GM18508 (cell line): ENCODE data around the gene FAM120B.

Experiments
- ATAC-seq: cut with Tn5 transposase; IDR thresholded peaks from one replicate; pipeline ENCODE4 v1.9.1; 2021; ENCODE audit warnings: moderate number of reproducible peaks; ENCODE audit not compliant: insufficient read depth, unreplicated experiment

The FAM120B gene

GRCh38 chr6:170285482-170285881 lies 21.1 kb upstream of the FAM120B start:
- ATAC-seq = no peak

GRCh38 chr6:170286246-170286933 lies 20.2 kb upstream of the FAM120B start:
- no peak for ATAC-seq

GRCh38 chr6:170286934-170287265 lies 19.7 kb upstream of the FAM120B start:
- no peak for ATAC-seq

GRCh38 chr6:170287371-170287876 lies 19.1 kb upstream of the FAM120B start:
- no peak for ATAC-seq

GRCh38 chr6:170288091-170288631 lies 18.4 kb upstream of the FAM120B start:
- no peak for ATAC-seq

GRCh38 chr6:170288852-170289179 lies 17.7 kb upstream of the FAM120B start:
- ATAC-seq = no peak

GRCh38 chr6:170289180-170289931 lies 17.2 kb upstream of the FAM120B start:
- ATAC-seq = no peak

- ATAC-seq = no peak
Observed at GRCh38 chr6:170289951-170290295, 16.6 kb upstream of the FAM120B start.

GRCh38 chr6:170290296-170291128 lies 16.0 kb upstream of the FAM120B start, which contains the start of gene DLL1:
Gene DLL1, minus strand, starts transcription at chr6:170291078. Its CDS starts 939 bp downstream, at chr6:170290139.
- no peak for ATAC-seq

- ATAC-seq = no peak
Observed at GRCh38 chr6:170291271-170292110, 15.1 kb upstream of the FAM120B start.

- no peak for ATAC-seq
Observed at GRCh38 chr6:170292111-170292406, 14.5 kb upstream of the FAM120B start.

- ATAC-seq = no peak
Observed at GRCh38 chr6:170292407-170293158, 14.0 kb upstream of the FAM120B start.

GRCh38 chr6:170293341-170294231 lies 13.0 kb upstream of the FAM120B start:
- ATAC-seq = no peak

- ATAC-seq = no peak
Observed at GRCh38 chr6:170294298-170294730, 12.2 kb upstream of the FAM120B start.

GRCh38 chr6:170294813-170295509 lies 11.6 kb upstream of the FAM120B start:
- ATAC-seq = no peak

GRCh38 chr6:170295510-170296422 lies 10.8 kb upstream of the FAM120B start:
- ATAC-seq = no peak

GRCh38 chr6:170296423-170296745 lies 10.2 kb upstream of the FAM120B start:
- no peak for ATAC-seq
